A549 (cell line): ENCODE measurements around the gene B3GALT2. TPM values are rescaled to one million over a fixed set of nuclear protein-coding genes. Genes with fewer than 3 reads are reported as not detected.
A peak's percentile ranks its signal among the peaks of the same experiment; 100 is the strongest.

Experiments
- ATAC-seq, 2 experiments: fragments of 200-7000 bp in 1 of 2; fragments of >200 bp in 1 of 2; cut with Nextera tagmentation in 1 of 2; cut with Tn5 transposase in 1 of 2; 3 replicates each; pipeline versions ENCODE4 v1.8.0 to v1.9.1; 2018 to 2020; ENCODE audit warnings: mild to moderate bottlenecking in 1 of 2, moderate library complexity in 1 of 2
- CTCF ChIA-PET: fragments of 300-600 bp; sonication (Branson Sonifier 250); formaldehyde crosslinking; extraction: SDS; loops from one replicate; lab custom pipeline; 2021; ENCODE audit warnings: antibody characterized with exemption, inconsistent platforms; lab: Yijun Ruan, JAX
- POLR2A ChIA-PET: fragments of 350-600 bp; formaldehyde crosslinking; extraction: SDS; loops from one replicate; lab custom pipeline; 2021; ENCODE audit warnings: antibody characterized with exemption, inconsistent platforms; lab: Yijun Ruan, JAX
- DNase-seq, 2 experiments: peaks; one replicate each; pipeline versions ENCODE4 v3.0.0 to v3.0.0-alpha.2; 2011 to 2016; ENCODE audit warnings: low read depth in 1 of 2, low spot score in 1 of 2
- FAIRE-seq: peaks from 2 replicates; lab custom pipeline; 2011; peaks lifted over from hg19 to GRCh38; lab: Jason Lieb, UNC
- H3K27ac ChIP-seq, 2 experiments: fragments of >200 bp; sonication (Bioruptor Twin); formaldehyde crosslinking; 3 replicates each; pipeline ENCODE4 v1.5.1; 2016 to 2017
- H3K4me1 ChIP-seq: fragments of >200 bp; sonication (Bioruptor Twin); formaldehyde crosslinking; 3 replicates; pipeline ENCODE4 v1.6.1; 2016
- H3K4me2 ChIP-seq: fragments of >200 bp; sonication (Bioruptor Twin); formaldehyde crosslinking; 3 replicates; pipeline ENCODE4 v1.6.1; 2016
- H3K4me3 ChIP-seq: fragments of >200 bp; sonication (Bioruptor Twin); formaldehyde crosslinking; 3 replicates; pipeline ENCODE4 v1.5.1; 2016
- H3K9me3 ChIP-seq: fragments of >200 bp; sonication (Bioruptor Twin); formaldehyde crosslinking; 3 replicates; pipeline ENCODE4 v1.6.1; 2016
- CBX8 ChIP-seq: fragments of 200-600 bp; sonication (generic); IDR thresholded peaks from 2 replicates; pipeline ENCODE4 v1.6.1; 2016
- FOXS1 ChIP-seq: fragments of 250-450 bp; sonication (Bioruptor Pico); IDR thresholded peaks from 2 replicates; pipeline ENCODE4 v1.5.0; 2020; ENCODE audit warnings: mild to moderate bottlenecking, moderate library complexity
- HMGXB4 ChIP-seq: fragments of 250-450 bp; sonication (Bioruptor Pico); IDR thresholded peaks from 2 replicates; pipeline ENCODE4 v1.5.0; 2021; ENCODE audit warnings: mild to moderate bottlenecking, moderate library complexity, borderline replicate concordance
- KDM1A ChIP-seq: fragments of 200-600 bp; sonication (generic); IDR thresholded peaks from 2 replicates; pipeline ENCODE4 v1.6.1; 2016; ENCODE audit warnings: low read depth, mild to moderate bottlenecking
- MAZ ChIP-seq: fragments of 150-350 bp; IDR thresholded peaks from 2 replicates; pipeline ENCODE4 v1.6.1; 2014; ENCODE audit warnings: antibody characterized with exemption, low read depth, low read length, borderline replicate concordance
- MYC ChIP-seq: IDR thresholded peaks from 2 replicates; pipeline ENCODE4 v1.6.1; 2012; ENCODE audit warnings: mild to moderate bottlenecking, inconsistent platforms, low read length, improper control_type of control experiment, borderline replicate concordance
- NFE2L2 ChIP-seq: fragments of 150-350 bp; conservative IDR thresholded peaks from 2 replicates; pipeline ENCODE4 v1.6.1; 2014; ENCODE audit warnings: low read length
- NPAS2 ChIP-seq: fragments of 250-450 bp; sonication (Bioruptor Pico); IDR thresholded peaks from 2 replicates; pipeline ENCODE4 v1.8.0; 2022; ENCODE audit warnings: mild to moderate bottlenecking, moderate library complexity, borderline replicate concordance
- PBX3 ChIP-seq: IDR thresholded peaks from 2 replicates; pipeline ENCODE4 v1.6.1; 2012
- PHF8 ChIP-seq: fragments of 200-600 bp; sonication (generic); IDR thresholded peaks from 2 replicates; pipeline ENCODE4 v1.6.1; 2016; ENCODE audit warnings: low read depth, mild to moderate bottlenecking, antibody characterized with exemption, moderate library complexity, borderline replicate concordance
- RAD21 ChIP-seq, 2 experiments: fragments of >200 bp in 1 of 2; sonication (Bioruptor Twin) in 1 of 2; formaldehyde crosslinking in 1 of 2; IDR thresholded peaks in 1 of 2; conservative IDR thresholded peaks in 1 of 2; 2 replicates in 1 of 2; 3 replicates in 1 of 2; pipeline ENCODE4 v1.6.1; 2012 to 2018; ENCODE audit warnings: inconsistent platforms in 1 of 2
- RARB ChIP-seq: fragments of 250-450 bp; sonication (Bioruptor Pico); IDR thresholded peaks from 2 replicates; pipeline ENCODE4 v1.8.0; 2021; ENCODE audit warnings: mild to moderate bottlenecking, moderate library complexity
- RFX5 ChIP-seq: fragments of 450-650 bp; IDR thresholded peaks from 2 replicates; pipeline ENCODE4 v1.7.1; 2014; ENCODE audit warnings: antibody characterized with exemption, mild to moderate bottlenecking, moderate library complexity
- SMC3 ChIP-seq: fragments of >200 bp; sonication (Bioruptor Twin); formaldehyde crosslinking; IDR thresholded peaks from 3 replicates; pipeline ENCODE4 v1.6.1; 2018; ENCODE audit warnings: inconsistent platforms
- ZNF302 ChIP-seq: fragments of 250-450 bp; sonication (Bioruptor Pico); IDR thresholded peaks from 2 replicates; pipeline ENCODE4 v1.9.0; 2021; ENCODE audit warnings: inconsistent platforms, mild to moderate bottlenecking, moderate library complexity
- ZSCAN20 ChIP-seq: fragments of 250-450 bp; sonication (Bioruptor Pico); IDR thresholded peaks from 2 replicates; pipeline ENCODE4 v1.8.0; 2022; ENCODE audit warnings: mild to moderate bottlenecking, moderate library complexity
- WGBS: methylation state at CpG from one replicate; pipeline ENCODE4 v1.1.6; 2017; ENCODE audit errors: missing lambda C conversion rate; 5-methylcytosine and 5-hydroxymethylcytosine counted together
- polyA plus RNA-seq, 4 experiments: library from polyadenylated mRNA; depleted of rRNA in 3 of 4; stranded (reverse); fragments of >200 nt; fragmentation: RNase III in 1 of 4; extraction: RNeasy Plus Mini Kit Qiagen cat#74134 plus additional on column Dnase treatment in 1 of 4; gene quantifications; 2 replicates in 3 of 4; 3 replicates in 1 of 4; pipeline ENCODE4 v1.2.3, GENCODE V29; 2011 to 2017
- TF ChIP-seq, protein P1 (sequence below): fragments of >200 bp; sonication (Bioruptor Twin); formaldehyde crosslinking; IDR thresholded peaks from 3 replicates; pipeline ENCODE4 v1.5.1; 2016
- TF ChIP-seq, protein P2 (sequence below): fragments of 150-350 bp; IDR thresholded peaks from 2 replicates; pipeline ENCODE4 v1.6.1; 2014; ENCODE audit warnings: low read depth, mild to moderate bottlenecking, low read length

The B3GALT2 gene
- polyA plus RNA-seq, 2 of the 4 experiments (the other 2 are of a cell fraction), result not detected

GRCh38 chr1:193187114-193187513, 701 bp upstream of the B3GALT2 start:
- Histone ChIP-seq H3K4me3 (no peak overlapping the region), H3K9me3 (no peaks in the 10 kb centered on the region), H3K27ac (no peak overlapping the region), H3K4me2 (peak overlapping the region; percentile 61; the same call in 1 of the 3 replicates), H3K4me1 (peaks cover 43% of the 10 kb centered on the region; the same call in 2 of the 3 replicates)
- no peak for TF ChIP-seq HMGXB4 (CRISPR knock-in tag)
- no peak for TF ChIP-seq FOXS1 (CRISPR knock-in tag)
- ATAC-seq (no peak), FAIRE-seq (no peak), DNase-seq (no peak)
- 89% methylated on average over 1 of the region's 1 CpG for WGBS
- CTCF ChIA-PET, result interaction anchor here (0.5 kb wide), 1 partner anchor 10 kb away, joined by 3 read pairs; no protein-coding TSS in a partner anchor
- POLR2A ChIA-PET, result no interaction called here

DNA sequence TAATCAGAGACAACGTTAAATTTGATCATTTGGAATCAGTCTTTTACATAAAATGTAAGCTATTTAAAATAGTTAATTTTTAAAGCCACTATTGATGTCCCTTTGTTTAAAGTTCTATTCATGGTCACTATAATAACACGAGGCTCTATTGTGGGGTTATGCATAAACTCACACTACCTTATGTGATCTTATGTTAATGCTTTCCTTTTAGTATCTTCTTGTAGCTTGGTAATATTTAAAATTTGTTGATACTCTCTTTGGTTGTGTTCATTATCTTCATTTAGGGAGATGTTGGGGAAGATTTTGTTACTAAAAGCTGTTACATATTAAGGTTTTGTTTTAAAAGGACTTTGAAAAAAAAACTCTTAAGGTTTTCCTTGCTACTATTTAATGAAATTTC, 1.2 kb downstream of the B3GALT2 start:
- no peak overlapping the region for H3K27ac ChIP-seq
- CTCF ChIA-PET, result no interaction called here
- DNase-seq (no peak), FAIRE-seq (no peak), ATAC-seq (no peak)
- peaks cover 38% of the 10 kb centered on the region; the same call in 2 of the 3 replicates for H3K4me1 ChIP-seq
- H3K4me3 ChIP-seq, result no peak overlapping the region
- TF ChIP-seq KDM1A (no peak), RARB (no peak)
- TF ChIP-seq, protein P1, sequence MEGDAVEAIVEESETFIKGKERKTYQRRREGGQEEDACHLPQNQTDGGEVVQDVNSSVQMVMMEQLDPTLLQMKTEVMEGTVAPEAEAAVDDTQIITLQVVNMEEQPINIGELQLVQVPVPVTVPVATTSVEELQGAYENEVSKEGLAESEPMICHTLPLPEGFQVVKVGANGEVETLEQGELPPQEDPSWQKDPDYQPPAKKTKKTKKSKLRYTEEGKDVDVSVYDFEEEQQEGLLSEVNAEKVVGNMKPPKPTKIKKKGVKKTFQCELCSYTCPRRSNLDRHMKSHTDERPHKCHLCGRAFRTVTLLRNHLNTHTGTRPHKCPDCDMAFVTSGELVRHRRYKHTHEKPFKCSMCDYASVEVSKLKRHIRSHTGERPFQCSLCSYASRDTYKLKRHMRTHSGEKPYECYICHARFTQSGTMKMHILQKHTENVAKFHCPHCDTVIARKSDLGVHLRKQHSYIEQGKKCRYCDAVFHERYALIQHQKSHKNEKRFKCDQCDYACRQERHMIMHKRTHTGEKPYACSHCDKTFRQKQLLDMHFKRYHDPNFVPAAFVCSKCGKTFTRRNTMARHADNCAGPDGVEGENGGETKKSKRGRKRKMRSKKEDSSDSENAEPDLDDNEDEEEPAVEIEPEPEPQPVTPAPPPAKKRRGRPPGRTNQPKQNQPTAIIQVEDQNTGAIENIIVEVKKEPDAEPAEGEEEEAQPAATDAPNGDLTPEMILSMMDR, result no peak
- TF ChIP-seq, all 56 proteins: peak for 0
- H3K4me2 ChIP-seq, result no peak overlapping the region; the same call in 1 of the 3 replicates
- 71% methylated on average over 2 of the region's 2 CpGs for WGBS
- H3K9me3 ChIP-seq, result no peaks in the 10 kb centered on the region
- POLR2A ChIA-PET, result no interaction called here

DNA sequence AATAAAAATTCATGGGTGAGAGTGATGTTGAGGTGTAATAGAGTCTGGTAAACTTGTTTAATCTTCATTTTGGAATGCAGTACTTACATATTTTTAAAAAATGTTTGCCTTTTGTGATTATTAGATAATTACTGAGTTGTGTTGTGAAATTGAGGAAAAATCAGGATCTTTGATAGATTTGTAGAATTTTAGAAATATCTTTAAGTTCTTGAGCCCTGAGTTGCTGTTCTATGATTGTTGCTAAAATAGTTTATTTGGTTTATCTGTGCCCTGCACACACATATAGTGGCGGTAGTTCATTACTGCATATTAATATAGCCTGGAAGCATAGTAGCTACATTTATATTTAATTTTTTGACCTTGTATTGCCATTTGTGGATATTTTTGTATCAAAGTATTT, 1.6 kb downstream of the B3GALT2 start:
- TF ChIP-seq FOXS1 (CRISPR knock-in tag) (no peak), MYC (no peak), KDM1A (no peak), NPAS2 (no peak), MAZ (no peak), CBX8 (no peak), RFX5 (no peak), NFE2L2 (no peak)
- TF ChIP-seq, all 56 proteins: peak for 0
- POLR2A ChIA-PET, result no interaction called here
- Histone ChIP-seq H3K4me2 (no peak overlapping the region), H3K27ac (no peak overlapping the region), H3K4me3 (no peak overlapping the region), H3K4me1 (peaks cover 34% of the 10 kb centered on the region; the same call in 2 of the 3 replicates), H3K9me3 (no peaks in the 10 kb centered on the region)
- FAIRE-seq, result no peak
- DNase-seq, result no peak
- CTCF ChIA-PET, result no interaction called here
- WGBS, result 88% methylated on average over 1 of the region's 1 CpG
- no peak for ATAC-seq

GRCh38 chr1:193183019-193183627, 3.3 kb downstream of the B3GALT2 start:
- Histone ChIP-seq H3K4me1 (peaks cover 29% of the 10 kb centered on the region; the same call in 2 of the 3 replicates), H3K9me3 (no peaks in the 10 kb centered on the region), H3K27ac (no peak overlapping the region)
- WGBS, result 2% methylated on average over 2 of the region's 2 CpGs
- peak in 1 of 2 experiments; percentile 67; a peak in 3 of 6 replicates for ATAC-seq
- TF ChIP-seq SMC3, result peak; percentile 78
- TF ChIP-seq ZSCAN20 (CRISPR knock-in tag), result no peak
- TF ChIP-seq MYC, result no peak
- no peak for TF ChIP-seq ZNF302
- TF ChIP-seq, protein P2, sequence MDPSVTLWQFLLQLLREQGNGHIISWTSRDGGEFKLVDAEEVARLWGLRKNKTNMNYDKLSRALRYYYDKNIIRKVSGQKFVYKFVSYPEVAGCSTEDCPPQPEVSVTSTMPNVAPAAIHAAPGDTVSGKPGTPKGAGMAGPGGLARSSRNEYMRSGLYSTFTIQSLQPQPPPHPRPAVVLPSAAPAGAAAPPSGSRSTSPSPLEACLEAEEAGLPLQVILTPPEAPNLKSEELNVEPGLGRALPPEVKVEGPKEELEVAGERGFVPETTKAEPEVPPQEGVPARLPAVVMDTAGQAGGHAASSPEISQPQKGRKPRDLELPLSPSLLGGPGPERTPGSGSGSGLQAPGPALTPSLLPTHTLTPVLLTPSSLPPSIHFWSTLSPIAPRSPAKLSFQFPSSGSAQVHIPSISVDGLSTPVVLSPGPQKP, result no peak
- no peak for TF ChIP-seq CBX8
- TF ChIP-seq PBX3, result no peak
- peak; percentile 81 to 83 for TF ChIP-seq RAD21 (conservative IDR thresholded peaks at IDR 0.05 in 1 of 2, IDR thresholded peaks at IDR 0.05 in 1 of 2)
- TF ChIP-seq, protein P1, result peak; percentile 81
- TF ChIP-seq PHF8, result no peak
- TF ChIP-seq, all 56 proteins: peak for 3
- no peak for FAIRE-seq
- POLR2A ChIA-PET, result no interaction called here
- DNase-seq, result peak in 1 of 2 experiments; percentile 54
- CTCF ChIA-PET, result no interaction called here
- H3K4me3 ChIP-seq, result no peak overlapping the region
- H3K4me2 ChIP-seq, result peak overlapping the region; percentile 24; the same call in 2 of the 3 replicates
